WTC11 (cell line): ENCODE results near the gene TMEM255A. TPM values are rescaled to one million over a fixed set of nuclear protein-coding genes. Genes with fewer than 3 reads are reported as not detected.

Experiments used
- ATAC-seq: fragments of 200-7000 bp; cut with Tn5 transposase; 2 replicates; pipeline ENCODE4 v1.10.0; 2021; ENCODE audit warnings: mild to moderate bottlenecking, moderate library complexity
- CTCF ChIA-PET: fragments of 300-600 bp; sonication (Branson Sonifier 250); formaldehyde crosslinking; loops from one replicate; lab custom pipeline; 2021; ENCODE audit warnings: antibody characterized with exemption; lab: Charles Lee
- POLR2A ChIA-PET: fragments of 350-600 bp; sonication (Branson Sonifier 250); formaldehyde crosslinking; loops from one replicate; lab custom pipeline; 2021; ENCODE audit warnings: antibody characterized with exemption; lab: Charles Lee
- DNase-seq: peaks from one replicate; pipeline ENCODE4 v3.0.0; 2021; ENCODE audit warnings: low spot score
- H3K27ac Mint-ChIP-seq: 2 replicates; pipeline ENCODE4 v1.8.0; 2021; ENCODE audit warnings: mixed read lengths
- H3K27me3 Mint-ChIP-seq: 2 replicates; pipeline ENCODE4 v1.8.0; 2021; ENCODE audit warnings: low read depth, mild to moderate bottlenecking, moderate library complexity, mixed read lengths
- H3K36me3 Mint-ChIP-seq: 2 replicates; pipeline ENCODE4 v1.8.0; 2021; ENCODE audit warnings: mixed read lengths
- H3K4me1 Mint-ChIP-seq: 2 replicates; pipeline ENCODE4 v1.8.0; 2022; ENCODE audit warnings: mixed read lengths
- H3K4me3 Mint-ChIP-seq: 2 replicates; pipeline ENCODE4 v1.8.0; 2021; ENCODE audit warnings: mild to moderate bottlenecking, moderate library complexity, mixed read lengths
- H3K9me3 Mint-ChIP-seq: 2 replicates; pipeline ENCODE4 v1.8.0; 2021; ENCODE audit warnings: mixed read lengths
- ELF4 ChIP-seq: sonication (generic); formaldehyde crosslinking; IDR thresholded peaks from 2 replicates; pipeline ENCODE4 v1.8.1; 2022; ENCODE audit warnings: low read depth, mild to moderate bottlenecking, moderate library complexity, missing genetic modification reagents
- ETV6 ChIP-seq: sonication (generic); formaldehyde crosslinking; IDR thresholded peaks from 2 replicates; pipeline ENCODE4 v1.8.1; 2022; ENCODE audit warnings: mild to moderate bottlenecking, missing genetic modification reagents
- GRHL2 ChIP-seq: fragments of 250-450 bp; sonication (Bioruptor Pico); IDR thresholded peaks from 2 replicates; pipeline ENCODE4 v1.8.0; 2022; ENCODE audit warnings: mild to moderate bottlenecking, moderate library complexity; ENCODE audit not compliant: insufficient replicate concordance, severe bottlenecking
- NFATC4 ChIP-seq: fragments of 250-450 bp; sonication (Bioruptor Pico); IDR thresholded peaks from 2 replicates; pipeline ENCODE4 v1.9.0; 2021; ENCODE audit warnings: mild to moderate bottlenecking
- NFYB ChIP-seq: sonication (generic); formaldehyde crosslinking; conservative IDR thresholded peaks from 2 replicates; pipeline ENCODE4 v1.8.0; 2022; ENCODE audit warnings: low read depth, missing genetic modification reagents
- NR1H2 ChIP-seq: sonication (generic); formaldehyde crosslinking; IDR thresholded peaks from 2 replicates; pipeline ENCODE4 v1.9.0; 2021; ENCODE audit warnings: mild to moderate bottlenecking, moderate library complexity, missing genetic modification reagents
- RELA ChIP-seq: sonication (generic); formaldehyde crosslinking; IDR thresholded peaks from 2 replicates; pipeline ENCODE4 v1.8.1; 2022; ENCODE audit warnings: missing genetic modification reagents, mild to moderate bottlenecking, borderline replicate concordance
- SMAD4 ChIP-seq: sonication (generic); formaldehyde crosslinking; IDR thresholded peaks from 2 replicates; pipeline ENCODE4 v1.8.0; 2022; ENCODE audit warnings: mild to moderate bottlenecking, missing genetic modification reagents
- TCF7 ChIP-seq: sonication (generic); formaldehyde crosslinking; IDR thresholded peaks from 2 replicates; pipeline ENCODE4 v1.8.0; 2022; ENCODE audit warnings: mild to moderate bottlenecking, low read depth, missing genetic modification reagents, moderate library complexity
- TEAD1 ChIP-seq: sonication (generic); formaldehyde crosslinking; IDR thresholded peaks from 2 replicates; pipeline ENCODE4 v1.8.0; 2022; ENCODE audit warnings: mild to moderate bottlenecking, missing genetic modification reagents
- ZNF416 ChIP-seq: fragments of 250-450 bp; sonication (Bioruptor Pico); IDR thresholded peaks from 2 replicates; pipeline ENCODE4 v1.9.0; 2021; ENCODE audit warnings: mild to moderate bottlenecking, inconsistent platforms
- total RNA-seq: library from RNA; stranded (reverse); gene quantifications from 3 replicates; pipeline ENCODE4 v1.2.3, GENCODE V29; 2021
- TF ChIP-seq, protein P1 (sequence below): sonication (generic); formaldehyde crosslinking; IDR thresholded peaks from 2 replicates; pipeline ENCODE4 v1.8.0; 2022; ENCODE audit warnings: mild to moderate bottlenecking, missing genetic modification reagents
- TF ChIP-seq, protein P2 (sequence below): fragments of 250-450 bp; sonication (Bioruptor Pico); IDR thresholded peaks from 2 replicates; pipeline ENCODE4 v1.9.0; 2021; ENCODE audit warnings: mild to moderate bottlenecking
- TF ChIP-seq, protein P3 (sequence below): fragments of 250-450 bp; sonication (Bioruptor Pico); IDR thresholded peaks from 2 replicates; pipeline ENCODE4 v1.9.0; 2021; ENCODE audit warnings: mild to moderate bottlenecking
- TF ChIP-seq, protein P4 (sequence below): sonication (generic); formaldehyde crosslinking; conservative IDR thresholded peaks from 2 replicates; pipeline ENCODE4 v1.8.1; 2022; ENCODE audit warnings: mild to moderate bottlenecking, missing genetic modification reagents
- TF ChIP-seq, protein P5 (sequence below): sonication (generic); formaldehyde crosslinking; IDR thresholded peaks from 2 replicates; pipeline ENCODE4 v1.8.1; 2023; ENCODE audit warnings: mild to moderate bottlenecking, missing genetic modification reagents, borderline replicate concordance
- TF ChIP-seq, protein P6 (sequence below): sonication (generic); formaldehyde crosslinking; IDR thresholded peaks from 2 replicates; pipeline ENCODE4 v1.8.0; 2023; ENCODE audit warnings: missing genetic modification reagents, mild to moderate bottlenecking, borderline replicate concordance
- TF ChIP-seq, protein P7 (sequence below): sonication (generic); formaldehyde crosslinking; IDR thresholded peaks from 2 replicates; pipeline ENCODE4 v1.8.1; 2023; ENCODE audit warnings: mild to moderate bottlenecking, missing genetic modification reagents
- TF ChIP-seq, protein P8 (sequence below): sonication (generic); formaldehyde crosslinking; IDR thresholded peaks from 2 replicates; pipeline ENCODE4 v1.8.0; 2022; ENCODE audit warnings: mild to moderate bottlenecking, missing genetic modification reagents

The TMEM255A gene
- total RNA-seq, 1 experiment from 2014 or later: 0.61 TPM

DNA sequence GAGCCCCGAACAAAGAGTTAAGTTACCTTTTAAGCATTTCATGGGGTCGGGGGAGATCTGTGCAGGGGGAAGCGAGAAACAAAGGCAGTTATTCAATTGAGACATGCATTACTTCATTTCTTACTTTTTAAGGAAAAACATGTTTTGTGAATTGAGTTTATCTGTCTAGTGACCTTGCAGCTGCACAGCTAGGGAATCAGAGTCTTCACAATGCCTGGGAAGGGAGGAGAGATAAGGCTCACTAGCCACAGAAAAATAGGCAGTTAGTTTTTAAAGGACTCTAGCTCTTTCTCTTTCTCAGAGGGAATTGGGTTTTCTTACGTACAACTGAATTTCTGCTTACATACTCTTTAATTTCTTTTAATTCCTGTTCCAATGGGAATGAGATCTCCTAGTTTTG lies 86.9 kb downstream of the TMEM255A start:
- TF ChIP-seq GRHL2 (CRISPR knock-in tag) (no peak), ELF4 (CRISPR knock-in tag) (no peak), NFYB (CRISPR knock-in tag) (no peak), NR1H2 (CRISPR knock-in tag) (no peak), ETV6 (CRISPR knock-in tag) (no peak), NFATC4 (CRISPR knock-in tag) (no peak)
- TF ChIP-seq, protein P1, sequence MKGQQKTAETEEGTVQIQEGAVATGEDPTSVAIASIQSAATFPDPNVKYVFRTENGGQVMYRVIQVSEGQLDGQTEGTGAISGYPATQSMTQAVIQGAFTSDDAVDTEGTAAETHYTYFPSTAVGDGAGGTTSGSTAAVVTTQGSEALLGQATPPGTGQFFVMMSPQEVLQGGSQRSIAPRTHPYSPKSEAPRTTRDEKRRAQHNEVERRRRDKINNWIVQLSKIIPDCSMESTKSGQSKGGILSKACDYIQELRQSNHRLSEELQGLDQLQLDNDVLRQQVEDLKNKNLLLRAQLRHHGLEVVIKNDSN: no peak
- TF ChIP-seq, protein P2, sequence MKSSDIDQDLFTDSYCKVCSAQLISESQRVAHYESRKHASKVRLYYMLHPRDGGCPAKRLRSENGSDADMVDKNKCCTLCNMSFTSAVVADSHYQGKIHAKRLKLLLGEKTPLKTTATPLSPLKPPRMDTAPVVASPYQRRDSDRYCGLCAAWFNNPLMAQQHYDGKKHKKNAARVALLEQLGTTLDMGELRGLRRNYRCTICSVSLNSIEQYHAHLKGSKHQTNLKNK (CRISPR knock-in tag): no peak
- TF ChIP-seq, protein P3, sequence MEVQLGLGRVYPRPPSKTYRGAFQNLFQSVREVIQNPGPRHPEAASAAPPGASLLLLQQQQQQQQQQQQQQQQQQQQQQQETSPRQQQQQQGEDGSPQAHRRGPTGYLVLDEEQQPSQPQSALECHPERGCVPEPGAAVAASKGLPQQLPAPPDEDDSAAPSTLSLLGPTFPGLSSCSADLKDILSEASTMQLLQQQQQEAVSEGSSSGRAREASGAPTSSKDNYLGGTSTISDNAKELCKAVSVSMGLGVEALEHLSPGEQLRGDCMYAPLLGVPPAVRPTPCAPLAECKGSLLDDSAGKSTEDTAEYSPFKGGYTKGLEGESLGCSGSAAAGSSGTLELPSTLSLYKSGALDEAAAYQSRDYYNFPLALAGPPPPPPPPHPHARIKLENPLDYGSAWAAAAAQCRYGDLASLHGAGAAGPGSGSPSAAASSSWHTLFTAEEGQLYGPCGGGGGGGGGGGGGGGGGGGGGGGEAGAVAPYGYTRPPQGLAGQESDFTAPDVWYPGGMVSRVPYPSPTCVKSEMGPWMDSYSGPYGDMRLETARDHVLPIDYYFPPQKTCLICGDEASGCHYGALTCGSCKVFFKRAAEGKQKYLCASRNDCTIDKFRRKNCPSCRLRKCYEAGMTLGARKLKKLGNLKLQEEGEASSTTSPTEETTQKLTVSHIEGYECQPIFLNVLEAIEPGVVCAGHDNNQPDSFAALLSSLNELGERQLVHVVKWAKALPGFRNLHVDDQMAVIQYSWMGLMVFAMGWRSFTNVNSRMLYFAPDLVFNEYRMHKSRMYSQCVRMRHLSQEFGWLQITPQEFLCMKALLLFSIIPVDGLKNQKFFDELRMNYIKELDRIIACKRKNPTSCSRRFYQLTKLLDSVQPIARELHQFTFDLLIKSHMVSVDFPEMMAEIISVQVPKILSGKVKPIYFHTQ (CRISPR knock-in tag): no peak
- TF ChIP-seq, all 79 proteins: peak for 0
- Mint-ChIP-seq H3K27ac (no peak overlapping the region), H3K36me3 (no peaks in the 10 kb centered on the region), H3K4me3 (no peak overlapping the region), H3K9me3 (no peaks in the 10 kb centered on the region), H3K27me3 (no peaks in the 10 kb centered on the region), H3K4me1 (peaks cover 25% of the 10 kb centered on the region)
- CTCF ChIA-PET: interaction anchor here (1.7 kb wide), 1 partner anchor 10 kb away, joined by 9 read pairs; no protein-coding TSS in a partner anchor
- DNase-seq (no peak), ATAC-seq (no peak)
- POLR2A ChIA-PET: no interaction called here

DNA sequence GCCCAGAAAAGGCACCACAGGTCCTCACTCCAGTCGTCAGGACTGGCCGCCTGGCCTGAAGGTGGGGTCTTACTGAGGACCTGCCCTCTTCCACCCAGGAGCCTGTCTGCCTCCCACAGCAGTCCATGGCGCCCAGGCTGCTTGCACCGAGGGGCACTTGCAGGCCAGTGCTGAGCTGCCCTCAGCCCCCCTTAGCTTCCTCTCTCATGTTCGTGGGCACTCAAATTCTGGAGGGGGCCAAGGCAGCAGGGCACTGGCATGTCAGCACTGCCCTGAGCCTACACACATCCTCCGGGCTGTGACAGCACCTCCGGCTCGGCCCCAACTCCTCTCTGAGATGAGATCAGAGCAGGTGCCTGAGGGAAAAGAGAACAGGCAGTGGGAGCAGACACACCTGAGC lies 87.9 kb downstream of the TMEM255A start:
- ChIA-PET CTCF (interaction anchor here (1.2 to 1.7 kb wide), 2 partner anchors 9 to 10 kb away, joined by 7 to 9 read pairs; no protein-coding TSS in a partner anchor), POLR2A (no interaction called here)
- H3K9me3 Mint-ChIP-seq: no peaks in the 10 kb centered on the region
- H3K4me1 Mint-ChIP-seq: peaks cover 17% of the 10 kb centered on the region
- no peak for ATAC-seq
- H3K4me3 Mint-ChIP-seq: no peak overlapping the region
- H3K36me3 Mint-ChIP-seq: no peaks in the 10 kb centered on the region
- H3K27me3 Mint-ChIP-seq: no peaks in the 10 kb centered on the region
- no peak for DNase-seq
- no peak overlapping the region for H3K27ac Mint-ChIP-seq
- TF ChIP-seq ZNF416 (no peak), TCF7 (CRISPR knock-in tag) (no peak), NFYB (CRISPR knock-in tag) (no peak), RELA (no peak), SMAD4 (no peak), TEAD1 (CRISPR knock-in tag) (no peak)
- TF ChIP-seq, protein P4, sequence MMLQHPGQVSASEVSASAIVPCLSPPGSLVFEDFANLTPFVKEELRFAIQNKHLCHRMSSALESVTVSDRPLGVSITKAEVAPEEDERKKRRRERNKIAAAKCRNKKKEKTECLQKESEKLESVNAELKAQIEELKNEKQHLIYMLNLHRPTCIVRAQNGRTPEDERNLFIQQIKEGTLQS (CRISPR knock-in tag): no peak
- TF ChIP-seq, protein P5, sequence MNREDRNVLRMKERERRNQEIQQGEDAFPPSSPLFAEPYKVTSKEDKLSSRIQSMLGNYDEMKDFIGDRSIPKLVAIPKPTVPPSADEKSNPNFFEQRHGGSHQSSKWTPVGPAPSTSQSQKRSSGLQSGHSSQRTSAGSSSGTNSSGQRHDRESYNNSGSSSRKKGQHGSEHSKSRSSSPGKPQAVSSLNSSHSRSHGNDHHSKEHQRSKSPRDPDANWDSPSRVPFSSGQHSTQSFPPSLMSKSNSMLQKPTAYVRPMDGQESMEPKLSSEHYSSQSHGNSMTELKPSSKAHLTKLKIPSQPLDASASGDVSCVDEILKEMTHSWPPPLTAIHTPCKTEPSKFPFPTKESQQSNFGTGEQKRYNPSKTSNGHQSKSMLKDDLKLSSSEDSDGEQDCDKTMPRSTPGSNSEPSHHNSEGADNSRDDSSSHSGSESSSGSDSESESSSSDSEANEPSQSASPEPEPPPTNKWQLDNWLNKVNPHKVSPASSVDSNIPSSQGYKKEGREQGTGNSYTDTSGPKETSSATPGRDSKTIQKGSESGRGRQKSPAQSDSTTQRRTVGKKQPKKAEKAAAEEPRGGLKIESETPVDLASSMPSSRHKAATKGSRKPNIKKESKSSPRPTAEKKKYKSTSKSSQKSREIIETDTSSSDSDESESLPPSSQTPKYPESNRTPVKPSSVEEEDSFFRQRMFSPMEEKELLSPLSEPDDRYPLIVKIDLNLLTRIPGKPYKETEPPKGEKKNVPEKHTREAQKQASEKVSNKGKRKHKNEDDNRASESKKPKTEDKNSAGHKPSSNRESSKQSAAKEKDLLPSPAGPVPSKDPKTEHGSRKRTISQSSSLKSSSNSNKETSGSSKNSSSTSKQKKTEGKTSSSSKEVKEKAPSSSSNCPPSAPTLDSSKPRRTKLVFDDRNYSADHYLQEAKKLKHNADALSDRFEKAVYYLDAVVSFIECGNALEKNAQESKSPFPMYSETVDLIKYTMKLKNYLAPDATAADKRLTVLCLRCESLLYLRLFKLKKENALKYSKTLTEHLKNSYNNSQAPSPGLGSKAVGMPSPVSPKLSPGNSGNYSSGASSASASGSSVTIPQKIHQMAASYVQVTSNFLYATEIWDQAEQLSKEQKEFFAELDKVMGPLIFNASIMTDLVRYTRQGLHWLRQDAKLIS (CRISPR knock-in tag): no peak
- TF ChIP-seq, protein P6, sequence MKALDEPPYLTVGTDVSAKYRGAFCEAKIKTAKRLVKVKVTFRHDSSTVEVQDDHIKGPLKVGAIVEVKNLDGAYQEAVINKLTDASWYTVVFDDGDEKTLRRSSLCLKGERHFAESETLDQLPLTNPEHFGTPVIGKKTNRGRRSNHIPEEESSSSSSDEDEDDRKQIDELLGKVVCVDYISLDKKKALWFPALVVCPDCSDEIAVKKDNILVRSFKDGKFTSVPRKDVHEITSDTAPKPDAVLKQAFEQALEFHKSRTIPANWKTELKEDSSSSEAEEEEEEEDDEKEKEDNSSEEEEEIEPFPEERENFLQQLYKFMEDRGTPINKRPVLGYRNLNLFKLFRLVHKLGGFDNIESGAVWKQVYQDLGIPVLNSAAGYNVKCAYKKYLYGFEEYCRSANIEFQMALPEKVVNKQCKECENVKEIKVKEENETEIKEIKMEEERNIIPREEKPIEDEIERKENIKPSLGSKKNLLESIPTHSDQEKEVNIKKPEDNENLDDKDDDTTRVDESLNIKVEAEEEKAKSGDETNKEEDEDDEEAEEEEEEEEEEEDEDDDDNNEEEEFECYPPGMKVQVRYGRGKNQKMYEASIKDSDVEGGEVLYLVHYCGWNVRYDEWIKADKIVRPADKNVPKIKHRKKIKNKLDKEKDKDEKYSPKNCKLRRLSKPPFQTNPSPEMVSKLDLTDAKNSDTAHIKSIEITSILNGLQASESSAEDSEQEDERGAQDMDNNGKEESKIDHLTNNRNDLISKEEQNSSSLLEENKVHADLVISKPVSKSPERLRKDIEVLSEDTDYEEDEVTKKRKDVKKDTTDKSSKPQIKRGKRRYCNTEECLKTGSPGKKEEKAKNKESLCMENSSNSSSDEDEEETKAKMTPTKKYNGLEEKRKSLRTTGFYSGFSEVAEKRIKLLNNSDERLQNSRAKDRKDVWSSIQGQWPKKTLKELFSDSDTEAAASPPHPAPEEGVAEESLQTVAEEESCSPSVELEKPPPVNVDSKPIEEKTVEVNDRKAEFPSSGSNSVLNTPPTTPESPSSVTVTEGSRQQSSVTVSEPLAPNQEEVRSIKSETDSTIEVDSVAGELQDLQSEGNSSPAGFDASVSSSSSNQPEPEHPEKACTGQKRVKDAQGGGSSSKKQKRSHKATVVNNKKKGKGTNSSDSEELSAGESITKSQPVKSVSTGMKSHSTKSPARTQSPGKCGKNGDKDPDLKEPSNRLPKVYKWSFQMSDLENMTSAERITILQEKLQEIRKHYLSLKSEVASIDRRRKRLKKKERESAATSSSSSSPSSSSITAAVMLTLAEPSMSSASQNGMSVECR (CRISPR knock-in tag): no peak
- TF ChIP-seq, protein P7, sequence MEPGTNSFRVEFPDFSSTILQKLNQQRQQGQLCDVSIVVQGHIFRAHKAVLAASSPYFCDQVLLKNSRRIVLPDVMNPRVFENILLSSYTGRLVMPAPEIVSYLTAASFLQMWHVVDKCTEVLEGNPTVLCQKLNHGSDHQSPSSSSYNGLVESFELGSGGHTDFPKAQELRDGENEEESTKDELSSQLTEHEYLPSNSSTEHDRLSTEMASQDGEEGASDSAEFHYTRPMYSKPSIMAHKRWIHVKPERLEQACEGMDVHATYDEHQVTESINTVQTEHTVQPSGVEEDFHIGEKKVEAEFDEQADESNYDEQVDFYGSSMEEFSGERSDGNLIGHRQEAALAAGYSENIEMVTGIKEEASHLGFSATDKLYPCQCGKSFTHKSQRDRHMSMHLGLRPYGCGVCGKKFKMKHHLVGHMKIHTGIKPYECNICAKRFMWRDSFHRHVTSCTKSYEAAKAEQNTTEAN (CRISPR knock-in tag): no peak
- TF ChIP-seq, protein P8, sequence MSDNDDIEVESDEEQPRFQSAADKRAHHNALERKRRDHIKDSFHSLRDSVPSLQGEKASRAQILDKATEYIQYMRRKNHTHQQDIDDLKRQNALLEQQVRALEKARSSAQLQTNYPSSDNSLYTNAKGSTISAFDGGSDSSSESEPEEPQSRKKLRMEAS (CRISPR knock-in tag): no peak
